NK-92 treated with Interleukin-12 subunit alpha and Interleukin-12 subunit beta, amount 100 ng/mL, for 24 hours (cell line): ENCODE results near the gene HHIP.

Source experiments
- DNase-seq: peaks from one replicate; lab custom pipeline; 2025; lab: John Stamatoyannopoulos, UW

Gene HHIP

DNA sequence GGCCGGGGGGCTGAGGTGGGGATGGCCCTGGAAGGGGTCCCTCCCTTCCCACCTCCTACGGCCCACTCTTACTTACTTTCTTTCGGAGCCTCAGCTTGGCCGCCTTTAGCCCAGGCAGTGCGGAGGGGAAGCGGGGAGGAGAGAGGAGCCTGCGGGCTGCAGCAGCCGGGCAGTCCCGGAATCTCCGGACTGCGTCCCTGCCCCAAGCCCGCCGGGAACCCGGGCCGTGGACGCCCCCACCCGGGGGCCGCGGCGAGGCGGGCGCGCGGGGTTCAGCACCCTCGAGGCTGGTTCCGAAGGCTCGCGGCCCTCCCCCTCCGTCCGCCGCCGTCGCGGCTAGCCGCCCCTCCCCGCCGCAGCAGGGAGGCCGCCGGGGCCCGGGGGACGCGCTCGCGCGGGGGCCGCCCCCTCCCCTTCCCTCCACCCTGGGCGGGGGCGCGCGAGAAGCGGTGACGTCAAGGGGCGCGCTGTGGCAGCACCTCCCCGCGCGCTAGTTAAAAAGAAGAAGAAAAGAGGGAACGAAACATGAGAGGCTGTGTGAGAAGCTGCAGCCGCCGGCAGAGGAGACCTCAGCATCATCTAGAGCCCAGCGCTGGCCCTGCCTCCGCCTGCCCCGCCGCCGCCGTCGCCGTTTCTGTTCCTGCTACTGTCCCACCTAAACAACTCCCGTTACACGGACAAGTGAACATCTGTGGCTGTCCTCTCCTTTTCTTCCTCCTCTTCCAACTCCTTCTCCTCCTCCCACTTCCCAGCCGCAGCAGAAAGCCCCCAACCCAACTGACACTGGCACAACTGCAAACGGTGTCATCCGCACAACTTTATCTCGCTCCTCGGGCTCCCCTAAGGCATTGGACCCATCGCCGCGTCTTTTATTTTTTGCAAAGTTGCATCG, at the start of gene HHIP:
HHIP (plus strand) TSS at position 526 of the 892 bp plus-strand sequence. CDS start 520 bp downstream, outside the sequence.
- no peak for DNase-seq

GRCh38 chr4:144597171-144597570, 48.8 kb upstream of the HHIP start:
- DNase-seq = no peak

- no peak for DNase-seq
Measured at GRCh38 chr4:144599621-144600020, 46.3 kb upstream of the HHIP start.

- no peak for DNase-seq
Measured at GRCh38 chr4:144611850-144612249, 34.1 kb upstream of the HHIP start.

GRCh38 chr4:144614850-144615585, 30.9 kb upstream of the HHIP start:
- no peak for DNase-seq

GRCh38 chr4:144621681-144622080, 24.3 kb upstream of the HHIP start:
- DNase-seq = no peak

DNA sequence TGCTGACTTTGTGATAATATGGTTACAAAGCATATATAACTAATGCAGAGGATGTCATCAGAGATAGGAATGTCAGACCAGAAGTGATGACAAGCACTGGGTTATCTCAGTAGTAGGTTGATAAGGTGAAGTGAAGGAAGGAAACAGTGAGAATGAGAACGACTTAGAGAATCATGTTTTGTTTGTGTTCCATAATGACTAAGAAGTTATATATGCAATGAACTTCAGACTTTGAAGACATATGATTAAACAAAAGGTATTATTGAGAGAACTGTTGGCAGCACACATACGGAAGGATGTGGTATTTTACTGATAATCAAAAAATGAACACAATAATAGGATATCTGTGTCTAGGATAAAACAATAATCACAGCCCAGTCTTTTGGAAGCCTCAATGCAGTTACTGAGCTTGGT, 18.3 kb upstream of the HHIP start:
- DNase-seq = no peak

DNA sequence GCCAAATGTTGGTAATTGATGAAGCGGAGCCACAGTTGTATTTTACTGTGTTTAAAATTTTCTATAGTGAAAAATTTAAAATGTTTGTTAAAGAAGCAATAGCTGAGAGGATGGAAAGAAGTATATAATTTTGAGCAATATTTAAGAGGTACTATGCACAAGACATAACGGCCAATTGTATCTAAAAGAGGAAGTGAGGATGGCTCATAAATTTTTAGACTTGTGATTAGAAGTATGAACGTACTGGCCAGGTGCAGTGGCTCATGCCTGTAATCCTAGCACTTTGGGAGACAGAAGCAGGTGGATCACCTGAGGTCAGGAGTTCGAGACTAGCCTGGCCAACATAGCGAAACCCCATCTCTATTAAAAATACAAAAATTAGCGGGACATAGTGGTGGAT, 12.7 kb upstream of the HHIP start:
- DNase-seq = no peak

DNA sequence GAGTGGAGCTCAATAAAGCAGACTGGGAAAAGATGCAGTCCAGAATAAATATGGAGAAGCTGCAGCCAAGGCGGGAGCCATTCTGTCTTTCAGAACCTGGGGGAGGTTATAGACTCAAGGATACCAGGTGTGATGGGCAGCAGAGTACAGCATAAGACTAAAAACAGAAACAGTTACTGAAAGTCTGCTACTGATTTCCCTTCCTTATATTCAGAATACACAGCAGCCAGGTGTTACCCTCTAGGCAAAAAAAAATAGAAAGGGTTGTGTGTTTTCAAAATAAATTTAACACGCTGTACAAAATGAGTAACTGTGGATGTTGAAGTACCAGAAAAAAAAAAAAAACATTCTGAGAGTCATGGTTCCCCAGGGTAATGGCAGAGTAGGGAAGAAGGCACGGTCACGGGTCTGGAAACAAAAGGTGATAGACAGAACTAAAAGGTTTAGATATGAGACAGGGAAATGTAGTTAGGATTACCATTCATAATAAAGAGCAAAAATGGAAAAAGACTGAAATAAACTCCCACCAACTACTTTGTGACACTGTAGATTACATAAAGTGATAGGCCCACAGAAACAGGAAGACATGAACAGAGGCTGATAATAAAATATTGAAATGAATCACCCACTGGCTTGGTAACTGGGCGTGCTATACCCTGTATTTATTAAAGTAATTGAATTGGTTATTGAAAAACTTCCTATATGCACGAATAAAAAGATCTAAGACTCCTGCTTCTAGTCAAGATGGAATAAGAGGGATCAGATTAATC, 10.8 kb upstream of the HHIP start:
- DNase-seq = no peak

- no peak for DNase-seq
Measured at GRCh38 chr4:144644368-144645101, 1.4 kb upstream of the HHIP start.

- DNase-seq = no peak
Measured at GRCh38 chr4:144645102-144645630, 790 bp upstream of the HHIP start.

- DNase-seq = no peak
Measured at GRCh38 chr4:144646523-144647094, 653 bp downstream of the HHIP start.

DNA sequence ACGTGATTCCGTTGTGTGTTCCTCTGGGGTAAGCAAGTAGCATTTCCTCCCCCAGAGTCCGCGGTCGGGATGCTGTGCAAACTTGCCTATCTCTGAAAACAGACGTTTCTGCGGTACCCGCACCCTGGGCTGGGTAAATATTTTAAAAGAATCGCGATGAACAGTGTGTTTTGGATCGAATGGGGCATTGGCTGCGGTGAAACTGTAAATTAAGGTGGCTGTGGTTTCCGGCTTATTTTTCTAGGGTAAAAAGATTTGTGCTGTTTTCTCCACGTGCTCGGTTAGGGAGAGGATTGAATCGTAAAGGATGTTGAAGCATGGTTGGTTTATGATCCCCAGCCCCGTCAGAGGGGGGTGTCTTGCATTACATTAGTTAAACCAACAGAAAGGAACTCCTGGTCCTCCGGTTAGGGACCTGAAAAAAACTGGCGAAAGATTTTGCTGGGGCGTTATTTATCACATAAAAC, 1.2 kb downstream of the HHIP start:
- no peak for DNase-seq

- no peak for DNase-seq
Measured at GRCh38 chr4:144647590-144647989, 1.6 kb downstream of the HHIP start.

GRCh38 chr4:144648042-144648441, 2.1 kb downstream of the HHIP start:
- no peak for DNase-seq

DNA sequence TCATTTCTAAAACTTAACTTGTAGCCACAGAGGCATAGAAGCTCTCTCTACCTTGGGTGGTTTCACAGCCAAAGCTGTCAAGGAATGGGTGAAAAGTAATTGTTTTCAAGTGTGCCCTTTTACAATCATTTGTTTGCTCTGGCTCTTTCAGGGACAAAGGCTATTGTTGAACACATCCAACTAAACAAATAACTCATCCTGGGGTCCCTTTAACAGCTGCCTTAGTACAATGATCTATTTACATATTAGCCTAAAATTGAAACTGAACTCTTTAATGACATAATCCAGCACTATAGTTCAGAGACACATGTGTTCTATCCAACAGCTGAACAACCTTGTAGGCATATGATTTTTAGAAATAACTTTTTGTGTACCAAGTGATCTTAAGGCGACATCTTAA, 3.7 kb downstream of the HHIP start:
- no peak for DNase-seq

- no peak for DNase-seq
Measured at GRCh38 chr4:144650311-144651005, 4.5 kb downstream of the HHIP start.

- DNase-seq = no peak
Measured at GRCh38 chr4:144653781-144654545, 8.0 kb downstream of the HHIP start.

DNA sequence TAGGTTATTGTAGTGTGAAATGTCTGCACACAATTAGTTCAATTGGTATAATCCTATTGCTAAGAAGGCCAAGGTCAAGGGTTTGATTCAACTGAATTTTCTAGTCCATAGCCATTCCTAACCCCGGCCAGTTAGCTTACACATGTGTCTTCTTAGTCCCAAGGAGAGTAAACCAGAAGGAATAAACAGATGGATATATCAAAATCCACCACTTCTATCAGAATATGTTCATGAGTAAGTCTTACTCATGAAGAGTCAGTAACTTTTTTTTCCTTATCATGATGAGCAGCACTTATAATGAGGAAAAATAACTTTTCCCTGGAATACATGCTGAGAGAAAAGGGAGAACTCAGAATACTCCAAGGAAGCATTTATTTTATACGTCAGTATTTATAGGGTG, 9.5 kb downstream of the HHIP start:
- no peak for DNase-seq

DNA sequence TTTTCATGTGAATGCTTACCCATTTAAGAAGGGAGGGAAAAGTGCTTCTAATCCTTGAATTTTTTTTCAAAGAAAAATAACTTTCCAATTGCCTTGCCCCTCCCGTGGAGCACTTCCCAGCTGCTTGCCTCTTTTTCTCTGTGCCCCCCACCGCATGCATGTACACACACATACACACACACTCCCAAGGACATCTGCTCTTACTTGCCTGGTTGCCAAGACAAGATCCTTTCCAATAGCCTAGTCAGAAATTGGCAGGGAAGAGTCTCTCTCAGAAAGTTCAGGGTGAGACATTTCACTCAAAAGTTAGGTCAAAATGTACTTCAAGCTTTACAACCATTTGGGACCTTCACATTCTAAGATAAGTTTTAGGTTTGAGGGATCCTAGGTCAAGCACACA, 10.9 kb downstream of the HHIP start:
- DNase-seq = no peak
